MM.1S (cell line): ENCODE results near the gene NAA15.

Source experiments
- CTCF ChIP-seq: fragments of 300-600 bp; sonication (generic); IDR thresholded peaks from 2 replicates; pipeline ENCODE4 v1.5.1; 2016; ENCODE audit warnings: antibody characterized with exemption, low read length, mixed read lengths
- EZH2 ChIP-seq: fragments of 300-600 bp; sonication (generic); optimal IDR thresholded peaks from 2 replicates; pipeline ENCODE3; 2017; ENCODE audit warnings: low read depth, mild to moderate bottlenecking, antibody characterized with exemption, low read length, mixed read lengths
- EZH2phosphoT487 ChIP-seq: fragments of 300-600 bp; sonication (generic); IDR thresholded peaks from 2 replicates; pipeline ENCODE4 v1.6.1; 2018; ENCODE audit warnings: antibody characterized with exemption, low read length

DNA sequence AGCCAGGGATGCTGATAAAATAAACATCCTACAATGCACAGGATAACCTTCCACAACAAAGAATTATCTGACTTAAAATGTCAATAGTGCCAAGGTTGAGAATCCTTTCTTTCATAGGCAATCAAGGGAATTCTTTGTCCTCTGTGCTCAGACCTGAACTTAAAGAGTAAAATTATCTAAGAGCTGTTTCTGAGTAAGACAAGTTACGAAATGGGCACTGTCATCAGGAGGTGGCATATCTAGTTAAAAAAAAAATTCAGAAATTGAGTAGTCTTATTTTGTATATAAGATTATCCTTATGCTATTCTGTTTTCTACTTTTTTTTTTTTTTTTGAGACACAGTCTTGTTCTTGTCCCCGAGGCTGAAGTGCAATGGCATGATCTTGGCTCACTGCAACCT is 149.3 kb downstream of the NAA15 start:
- no peak for TF ChIP-seq CTCF
- TF ChIP-seq EZH2, result no peak
- no peak for TF ChIP-seq EZH2phosphoT487
